GM10266 (cell line): Measurements from ENCODE around the gene FSTL4.

Experiments used
- DNase-seq: peaks from one replicate; pipeline ENCODE4 v3.0.0; 2012; ENCODE audit errors: extremely low spot score
- TF ChIP-seq, protein P1 (sequence below): IDR thresholded peaks from 2 replicates; pipeline ENCODE4 v1.5.1; 2012; ENCODE audit warnings: mild to moderate bottlenecking, low read depth; ENCODE audit not compliant: control insufficient read depth, insufficient read depth; ENCODE audit errors: missing control alignments

Gene FSTL4

DNA sequence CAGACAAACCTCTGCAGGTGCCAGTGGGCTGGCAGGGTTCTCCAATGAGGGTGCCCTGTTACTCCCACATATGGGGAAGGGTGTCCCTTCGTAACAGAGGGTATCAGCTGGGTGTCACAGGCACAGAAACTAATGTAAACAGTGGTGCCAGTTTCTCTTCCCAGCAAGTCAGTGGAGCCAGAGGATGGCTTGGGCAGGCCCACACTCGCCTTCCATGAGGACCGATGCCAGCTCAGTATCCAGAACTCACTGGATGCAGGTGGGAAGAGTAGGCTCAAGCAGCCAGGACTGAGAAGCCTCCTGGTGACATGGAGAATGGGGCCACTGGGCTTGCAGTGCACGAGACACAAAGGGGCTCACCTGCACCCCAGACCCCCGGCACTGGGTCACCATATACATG is 30.4 kb downstream of the FSTL4 start:
- TF ChIP-seq, protein P1, sequence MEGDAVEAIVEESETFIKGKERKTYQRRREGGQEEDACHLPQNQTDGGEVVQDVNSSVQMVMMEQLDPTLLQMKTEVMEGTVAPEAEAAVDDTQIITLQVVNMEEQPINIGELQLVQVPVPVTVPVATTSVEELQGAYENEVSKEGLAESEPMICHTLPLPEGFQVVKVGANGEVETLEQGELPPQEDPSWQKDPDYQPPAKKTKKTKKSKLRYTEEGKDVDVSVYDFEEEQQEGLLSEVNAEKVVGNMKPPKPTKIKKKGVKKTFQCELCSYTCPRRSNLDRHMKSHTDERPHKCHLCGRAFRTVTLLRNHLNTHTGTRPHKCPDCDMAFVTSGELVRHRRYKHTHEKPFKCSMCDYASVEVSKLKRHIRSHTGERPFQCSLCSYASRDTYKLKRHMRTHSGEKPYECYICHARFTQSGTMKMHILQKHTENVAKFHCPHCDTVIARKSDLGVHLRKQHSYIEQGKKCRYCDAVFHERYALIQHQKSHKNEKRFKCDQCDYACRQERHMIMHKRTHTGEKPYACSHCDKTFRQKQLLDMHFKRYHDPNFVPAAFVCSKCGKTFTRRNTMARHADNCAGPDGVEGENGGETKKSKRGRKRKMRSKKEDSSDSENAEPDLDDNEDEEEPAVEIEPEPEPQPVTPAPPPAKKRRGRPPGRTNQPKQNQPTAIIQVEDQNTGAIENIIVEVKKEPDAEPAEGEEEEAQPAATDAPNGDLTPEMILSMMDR = no peak
- no peak for DNase-seq

DNA sequence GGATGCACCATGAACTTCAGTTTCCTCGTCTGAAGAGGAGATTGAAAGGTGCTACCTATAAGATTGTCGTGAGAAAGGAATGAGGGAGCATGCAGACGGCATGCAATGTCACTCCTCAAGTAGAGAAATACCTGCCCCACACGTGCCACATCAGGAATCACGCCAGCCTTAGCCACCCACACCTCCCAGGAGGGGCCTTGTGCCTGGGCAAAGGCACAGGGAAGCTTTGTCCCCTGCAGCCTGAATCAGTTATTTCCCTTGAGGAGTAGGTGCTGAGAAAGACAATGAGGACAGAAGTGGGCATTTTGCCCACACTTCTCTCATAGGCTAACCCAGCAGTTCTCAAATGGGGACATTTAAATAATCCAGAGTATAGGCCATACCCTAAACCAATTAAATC is 31.0 kb downstream of the FSTL4 start:
- TF ChIP-seq, protein P1 = no peak

GRCh38 chr5:133580618-133581017 is 31.7 kb downstream of the FSTL4 start:
- no peak for DNase-seq
- TF ChIP-seq, protein P1 = no peak

More for the DNA sequence above, 31.0 kb downstream of the FSTL4 start:
- DNase-seq = no peak

- TF ChIP-seq, protein P1 = no peak
- DNase-seq = no peak
These were observed 32.6 kb downstream of the FSTL4 start for GRCh38 chr5:133579766-133580165.

- TF ChIP-seq, protein P1 = no peak
- no peak for DNase-seq
These were observed 43.0 kb downstream of the FSTL4 start for GRCh38 chr5:133569347-133569746.

DNA sequence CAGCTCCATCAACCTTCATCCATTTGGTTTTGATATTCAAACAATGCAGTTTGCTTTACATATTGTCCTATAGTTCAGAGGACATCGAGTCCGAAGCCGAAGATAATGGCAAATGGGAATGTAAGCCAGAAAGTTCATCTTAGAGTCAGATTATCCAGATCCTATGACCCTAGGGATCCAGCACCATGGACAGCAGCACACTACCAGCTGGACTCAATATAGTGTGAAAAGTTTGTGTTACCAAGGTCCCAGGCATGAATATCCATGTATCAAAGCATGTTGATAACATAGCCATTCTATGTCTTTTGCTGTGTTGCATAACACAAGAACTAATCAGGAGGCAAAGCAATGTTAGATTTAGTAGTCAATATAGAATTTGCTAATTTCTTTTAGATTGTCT is 46.3 kb downstream of the FSTL4 start:
- TF ChIP-seq, protein P1 = no peak
- no peak for DNase-seq

DNA sequence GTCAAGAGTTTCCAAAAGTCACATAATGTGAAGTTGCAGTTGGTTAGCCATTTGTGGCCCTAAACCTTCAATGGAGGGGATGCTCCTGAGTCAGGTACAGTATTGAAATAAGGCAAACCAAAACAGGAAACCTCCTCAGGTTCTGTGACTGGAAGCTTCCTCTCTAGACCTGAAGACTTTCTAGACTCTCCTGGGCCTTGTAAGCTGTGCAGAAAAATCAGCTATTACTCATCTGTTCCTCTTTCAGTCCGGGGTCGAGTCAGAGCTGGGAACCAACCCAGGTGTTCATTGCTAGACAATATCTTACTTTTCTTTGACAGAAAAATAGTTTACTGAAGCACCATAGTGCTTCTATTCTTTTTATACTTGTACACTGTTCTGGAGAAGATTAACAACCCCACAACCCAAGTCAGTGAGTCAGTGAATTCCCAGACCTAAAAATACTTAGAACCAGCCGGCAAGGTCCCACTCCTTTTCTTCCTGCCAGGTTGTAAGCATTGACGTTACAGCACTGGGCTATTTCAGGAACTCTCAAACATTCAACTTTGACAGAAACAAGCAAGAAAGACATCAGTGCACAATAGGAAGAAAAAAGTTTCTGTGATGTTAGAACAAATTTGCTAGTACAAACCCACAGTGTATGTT is 47.3 kb downstream of the FSTL4 start:
- DNase-seq = no peak
- TF ChIP-seq, protein P1 = no peak
